ENCODE results near the gene EVC. TPM values are rescaled to one million over a fixed set of nuclear protein-coding genes. Genes with fewer than 3 reads are reported as not detected.

EVC gene
- total and polyA plus RNA-seq, 2 experiments from 2014 or later: 4.8 to 8.6 TPM

DNA sequence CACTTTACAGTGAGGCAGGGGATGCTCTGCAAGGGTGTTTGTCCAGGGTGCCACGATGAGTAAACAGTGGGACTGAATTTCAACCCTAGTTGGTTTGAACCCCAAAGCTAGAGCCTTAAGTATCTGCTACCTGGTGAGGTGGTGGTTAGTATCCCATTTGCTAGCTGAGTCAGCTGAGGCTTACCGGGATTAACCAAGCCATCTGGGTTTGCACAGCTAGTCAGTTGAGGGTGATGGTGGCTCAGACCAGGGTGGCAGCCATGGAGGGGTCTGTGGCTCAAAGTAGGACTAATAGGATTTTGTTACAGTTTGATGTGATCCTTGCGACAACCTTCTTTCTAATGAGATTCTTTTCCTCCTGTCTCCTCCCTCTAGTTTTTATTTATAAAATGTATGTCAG lies 1.9 kb downstream of the EVC start:
- H3K9me2 ChIP-seq (replicated peaks; ENCODE audit: insufficient read depth): no peaks in the 10 kb centered on the region
- no peaks in the 10 kb centered on the region for H3K27me3 ChIP-seq
- 92% methylated on average over 3 of the region's 3 CpGs for WGBS (ENCODE audit: low lambda C conversion rate, missing lambda C conversion rate)
- H3K36me3 ChIP-seq (replicated peaks; ENCODE audit: insufficient read depth, low read depth): no peaks in the 10 kb centered on the region
- TF ChIP-seq CTCF (IDR thresholded peaks at IDR 0.05; ENCODE audit: poor library complexity): no peak
- no peak for TF ChIP-seq EZH2phosphoT487 (IDR thresholded peaks at IDR 0.05; ENCODE audit: low read depth, severe bottlenecking, unreplicated experiment)
- TF ChIP-seq EZH2 (IDR thresholded peaks at IDR 0.05; ENCODE audit: borderline replicate concordance): no peak
- peaks cover 54% of the 10 kb centered on the region for H3K79me2 ChIP-seq
- H3K4me2 ChIP-seq: no peak overlapping the region
- H3K27ac ChIP-seq: no peak overlapping the region
- peaks cover 24% of the 10 kb centered on the region for H3K4me1 ChIP-seq (ENCODE audit: insufficient read depth)
- no peak for DNase-seq (ENCODE audit: low spot score)
- H3K9me3 ChIP-seq (ENCODE audit: low read depth): peaks cover 5% of the 10 kb centered on the region
- H2AFZ ChIP-seq: no peak overlapping the region
- H4K20me1 ChIP-seq (ENCODE audit: insufficient read depth, poor library complexity, severe bottlenecking): no peaks in the 10 kb centered on the region
- no peak overlapping the region for H3K4me3 ChIP-seq

DNA sequence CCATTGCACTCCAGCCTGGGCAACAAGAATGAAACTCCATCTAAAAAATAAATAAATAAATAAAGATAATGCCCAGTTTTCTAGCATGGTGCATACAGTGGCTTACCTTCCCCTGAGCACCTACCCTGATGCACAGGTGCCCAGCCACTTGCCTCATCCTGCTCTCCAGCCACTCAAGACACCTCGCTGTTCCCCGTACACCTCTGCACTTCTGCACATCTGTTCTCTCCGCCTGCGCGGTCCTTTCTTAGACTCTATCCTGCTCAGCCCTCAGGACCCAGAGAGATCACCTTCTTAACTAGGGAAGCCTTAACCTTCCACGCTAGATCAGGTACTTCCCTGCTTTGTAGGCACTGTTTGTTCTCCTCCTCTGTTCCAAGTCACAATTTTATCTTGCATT lies 2.9 kb downstream of the EVC start:
- Histone ChIP-seq H4K20me1 (ENCODE audit: insufficient read depth, poor library complexity, severe bottlenecking) (no peaks in the 10 kb centered on the region), H3K79me2 (peaks cover 57% of the 10 kb centered on the region), H3K4me2 (no peak overlapping the region), H3K27me3 (no peaks in the 10 kb centered on the region), H3K4me1 (ENCODE audit: insufficient read depth) (peaks cover 21% of the 10 kb centered on the region), H2AFZ (no peak overlapping the region), H3K9me2 (replicated peaks; ENCODE audit: insufficient read depth) (no peaks in the 10 kb centered on the region), H3K4me3 (no peak overlapping the region), H3K36me3 (replicated peaks; ENCODE audit: insufficient read depth, low read depth) (no peaks in the 10 kb centered on the region), H3K9me3 (ENCODE audit: low read depth) (peaks cover 5% of the 10 kb centered on the region), H3K27ac (no peak overlapping the region)
- no peak for DNase-seq (ENCODE audit: low spot score)
- WGBS (ENCODE audit: low lambda C conversion rate, missing lambda C conversion rate): 89% methylated on average over 6 of the region's 6 CpGs
- TF ChIP-seq EZH2phosphoT487 (IDR thresholded peaks at IDR 0.05; ENCODE audit: low read depth, severe bottlenecking, unreplicated experiment): no peak
- TF ChIP-seq EZH2 (IDR thresholded peaks at IDR 0.05; ENCODE audit: borderline replicate concordance): no peak
- TF ChIP-seq CTCF (IDR thresholded peaks at IDR 0.05; ENCODE audit: poor library complexity): no peak

GRCh38 chr4:5715357-5715756 lies 4.4 kb downstream of the EVC start:
- no peaks in the 10 kb centered on the region for H3K9me2 ChIP-seq (replicated peaks; ENCODE audit: insufficient read depth)
- 74% methylated on average over 2 of the region's 2 CpGs for WGBS (ENCODE audit: low lambda C conversion rate, missing lambda C conversion rate)
- no peak overlapping the region for H3K27ac ChIP-seq
- H3K9me3 ChIP-seq (ENCODE audit: low read depth): peaks cover 5% of the 10 kb centered on the region
- no peak for DNase-seq (ENCODE audit: low spot score)
- no peaks in the 10 kb centered on the region for H3K27me3 ChIP-seq
- H4K20me1 ChIP-seq (ENCODE audit: insufficient read depth, poor library complexity, severe bottlenecking): no peaks in the 10 kb centered on the region
- H3K4me3 ChIP-seq: no peak overlapping the region
- no peaks in the 10 kb centered on the region for H3K36me3 ChIP-seq (replicated peaks; ENCODE audit: insufficient read depth, low read depth)
- no peak overlapping the region for H3K4me2 ChIP-seq
- TF ChIP-seq EZH2phosphoT487 (IDR thresholded peaks at IDR 0.05; ENCODE audit: low read depth, severe bottlenecking, unreplicated experiment) (no peak), EZH2 (IDR thresholded peaks at IDR 0.05; ENCODE audit: borderline replicate concordance) (no peak), CTCF (IDR thresholded peaks at IDR 0.05; ENCODE audit: poor library complexity) (no peak)
- H3K4me1 ChIP-seq (ENCODE audit: insufficient read depth): peaks cover 13% of the 10 kb centered on the region
- no peak overlapping the region for H2AFZ ChIP-seq
- peaks cover 57% of the 10 kb centered on the region for H3K79me2 ChIP-seq

DNA sequence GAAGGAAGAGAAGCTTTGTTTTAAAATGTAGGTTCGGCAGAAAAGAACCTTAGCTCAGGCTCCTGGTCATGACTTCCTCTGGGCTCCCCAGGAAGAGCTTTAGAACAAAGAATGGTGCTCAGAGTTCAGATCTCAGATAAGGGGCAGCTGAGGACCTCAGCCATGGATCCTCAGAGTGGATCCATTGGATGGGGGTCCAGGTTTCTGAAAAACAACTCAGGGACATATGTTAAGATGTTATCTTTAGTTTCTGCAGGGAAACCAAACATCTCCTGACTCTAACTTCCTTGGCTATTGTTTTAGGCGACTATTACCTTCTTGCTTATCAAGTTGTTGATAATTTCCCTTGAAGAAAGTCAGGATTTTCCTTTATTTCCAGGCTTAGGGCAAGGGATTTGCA lies 5.4 kb downstream of the EVC start:
- H3K4me1 ChIP-seq (ENCODE audit: insufficient read depth): peaks cover 8% of the 10 kb centered on the region
- H3K9me3 ChIP-seq (ENCODE audit: low read depth): peaks cover 5% of the 10 kb centered on the region
- TF ChIP-seq CTCF (IDR thresholded peaks at IDR 0.05; ENCODE audit: poor library complexity) (no peak), EZH2 (IDR thresholded peaks at IDR 0.05; ENCODE audit: borderline replicate concordance) (no peak), EZH2phosphoT487 (IDR thresholded peaks at IDR 0.05; ENCODE audit: low read depth, severe bottlenecking, unreplicated experiment) (no peak)
- H4K20me1 ChIP-seq (ENCODE audit: insufficient read depth, poor library complexity, severe bottlenecking): no peaks in the 10 kb centered on the region
- no peak overlapping the region for H2AFZ ChIP-seq
- H3K4me3 ChIP-seq: no peak overlapping the region
- peaks cover 57% of the 10 kb centered on the region for H3K79me2 ChIP-seq
- no peaks in the 10 kb centered on the region for H3K36me3 ChIP-seq (replicated peaks; ENCODE audit: insufficient read depth, low read depth)
- no peak for DNase-seq (ENCODE audit: low spot score)
- no peak overlapping the region for H3K27ac ChIP-seq
- no peak overlapping the region for H3K4me2 ChIP-seq
- H3K9me2 ChIP-seq (replicated peaks; ENCODE audit: insufficient read depth): no peaks in the 10 kb centered on the region
- H3K27me3 ChIP-seq: no peaks in the 10 kb centered on the region
- WGBS (ENCODE audit: low lambda C conversion rate, missing lambda C conversion rate): 65% methylated on average over 2 of the region's 2 CpGs
